HG03520 (cell line): Measurements from ENCODE around the gene SLC26A1.

Experiments
- ATAC-seq: cut with Tn5 transposase; IDR thresholded peaks from one replicate; pipeline ENCODE4 v1.9.1; 2021; ENCODE audit warnings: mild to moderate bottlenecking, moderate library complexity; ENCODE audit not compliant: unreplicated experiment

The SLC26A1 gene

DNA sequence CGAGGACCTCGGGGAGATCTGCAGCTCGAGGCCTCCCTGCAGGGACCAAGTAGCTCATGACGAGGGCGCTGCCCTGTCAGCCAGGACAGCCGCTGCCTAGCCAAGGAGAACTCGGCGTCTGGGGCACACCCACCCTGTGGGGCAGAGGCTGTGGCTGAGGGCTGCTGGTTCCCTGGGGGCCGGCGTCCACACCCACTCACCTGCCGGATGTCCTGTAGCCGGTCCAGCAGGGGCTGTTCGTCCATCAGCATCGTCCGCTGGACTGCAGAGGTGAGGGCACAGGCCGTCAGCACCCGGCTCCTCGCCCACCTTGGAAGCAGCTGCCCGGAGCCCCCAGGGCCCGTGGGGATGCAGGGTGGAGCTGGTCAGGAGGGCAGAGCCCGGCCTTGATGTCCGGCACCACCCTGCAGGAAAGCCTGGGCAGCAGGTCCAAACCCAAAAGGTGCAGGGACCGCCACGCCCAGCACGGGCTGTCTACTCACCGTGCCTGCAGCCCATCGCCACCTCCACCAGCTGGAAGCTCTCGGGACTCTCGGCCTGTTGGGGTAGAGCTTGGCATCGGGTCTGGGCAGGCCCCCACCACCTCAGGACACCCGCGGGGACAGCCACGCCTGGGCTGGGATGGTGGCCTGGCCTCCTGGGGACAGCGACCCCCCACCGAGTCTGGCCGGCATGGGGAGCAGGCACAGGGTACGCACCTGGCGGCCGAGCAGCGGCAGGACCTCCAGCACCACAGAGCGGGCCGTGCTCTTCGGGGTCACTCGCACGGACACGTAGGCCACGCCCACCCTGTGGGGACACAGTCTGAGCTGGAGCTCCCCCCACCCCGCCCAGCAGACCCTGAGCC, 26.7 kb downstream of the SLC26A1 start:
- ATAC-seq = no peak

DNA sequence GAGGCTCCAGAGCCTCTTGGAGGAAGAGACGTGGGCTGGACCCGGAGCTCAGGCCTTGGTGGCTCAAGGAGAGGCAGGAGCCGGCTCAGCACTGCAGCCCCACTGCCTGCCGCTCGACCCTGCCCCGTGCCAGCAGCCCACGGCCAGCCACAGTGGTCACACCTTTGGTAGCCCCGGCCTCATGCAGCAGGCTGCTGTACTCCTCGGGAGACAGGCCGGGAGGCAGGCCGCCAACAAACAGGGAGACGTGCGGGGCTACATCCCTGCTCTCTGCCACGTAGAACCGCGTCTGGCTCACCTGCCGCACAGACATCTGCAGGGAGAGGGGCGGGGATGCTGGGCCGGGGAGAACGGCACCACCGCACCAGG, 27.5 kb downstream of the SLC26A1 start:
- ATAC-seq = no peak

DNA sequence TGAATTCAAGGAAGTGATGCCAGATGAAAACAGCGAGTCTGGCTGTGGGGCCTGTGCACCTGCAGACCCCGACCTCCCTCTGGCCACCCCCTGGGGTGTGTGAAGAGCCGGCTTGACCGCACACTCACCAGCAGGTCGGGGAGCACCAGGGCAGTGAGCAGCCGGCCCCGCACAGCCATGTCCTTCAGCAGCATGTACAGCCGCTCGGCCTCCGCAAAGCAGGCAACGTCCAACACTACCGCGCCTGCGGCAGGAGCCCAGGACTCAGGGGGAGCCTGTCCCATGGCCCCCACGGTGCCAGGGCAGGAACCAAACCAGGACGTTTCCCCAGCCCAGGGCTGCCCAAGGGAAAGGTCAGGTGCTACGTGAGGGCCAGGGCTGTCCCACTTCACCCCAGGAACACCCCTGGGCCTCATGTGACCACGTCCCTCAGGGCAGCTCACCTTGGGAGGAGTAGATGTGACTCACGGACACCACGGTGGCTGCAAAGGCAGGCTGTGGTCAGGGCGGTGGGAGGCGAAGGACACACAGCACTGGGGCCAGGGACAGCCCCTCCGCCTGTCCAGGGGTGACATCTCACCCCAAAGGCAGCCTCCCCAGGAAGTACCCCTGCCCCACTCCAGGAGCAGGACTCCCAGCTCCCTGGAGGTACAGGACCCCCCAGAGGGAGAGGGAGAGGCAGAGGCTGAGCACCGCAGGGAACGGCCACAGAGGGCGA, 28.0 kb downstream of the SLC26A1 start:
- ATAC-seq = no peak

DNA sequence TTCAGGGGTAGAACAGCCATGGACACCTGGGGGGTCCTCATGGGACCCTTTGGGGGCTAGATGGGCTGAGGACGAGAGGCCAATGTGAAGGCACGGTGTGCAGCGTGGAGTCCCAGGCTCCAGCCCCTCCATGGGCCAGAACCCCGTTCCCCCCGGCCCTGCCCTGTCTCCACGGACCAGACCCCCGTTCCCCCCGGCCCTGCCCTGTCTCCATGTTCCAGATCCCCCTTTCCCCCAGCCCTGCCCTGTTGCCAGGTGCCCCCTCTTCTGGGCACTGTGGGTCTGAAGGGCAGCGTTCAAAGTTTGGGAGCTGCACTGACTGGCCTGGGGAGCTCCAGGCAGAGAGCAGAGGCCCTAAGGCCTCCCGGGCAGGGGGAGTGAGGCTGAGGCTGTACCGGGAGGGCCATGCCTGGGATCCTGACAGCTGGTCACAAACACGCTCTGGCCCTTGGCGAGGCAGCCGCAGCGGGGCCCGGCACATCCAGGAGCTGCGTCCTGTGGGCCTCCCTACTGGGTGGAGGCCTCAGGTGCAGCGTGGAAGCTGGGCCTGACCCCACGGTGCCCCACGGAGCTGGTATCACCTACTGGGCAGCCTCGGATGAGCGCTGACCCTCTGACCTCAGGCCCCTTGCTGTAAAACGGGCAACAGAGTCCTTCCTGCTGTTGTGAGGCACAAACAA, 28.7 kb downstream of the SLC26A1 start:
- ATAC-seq = no peak

DNA sequence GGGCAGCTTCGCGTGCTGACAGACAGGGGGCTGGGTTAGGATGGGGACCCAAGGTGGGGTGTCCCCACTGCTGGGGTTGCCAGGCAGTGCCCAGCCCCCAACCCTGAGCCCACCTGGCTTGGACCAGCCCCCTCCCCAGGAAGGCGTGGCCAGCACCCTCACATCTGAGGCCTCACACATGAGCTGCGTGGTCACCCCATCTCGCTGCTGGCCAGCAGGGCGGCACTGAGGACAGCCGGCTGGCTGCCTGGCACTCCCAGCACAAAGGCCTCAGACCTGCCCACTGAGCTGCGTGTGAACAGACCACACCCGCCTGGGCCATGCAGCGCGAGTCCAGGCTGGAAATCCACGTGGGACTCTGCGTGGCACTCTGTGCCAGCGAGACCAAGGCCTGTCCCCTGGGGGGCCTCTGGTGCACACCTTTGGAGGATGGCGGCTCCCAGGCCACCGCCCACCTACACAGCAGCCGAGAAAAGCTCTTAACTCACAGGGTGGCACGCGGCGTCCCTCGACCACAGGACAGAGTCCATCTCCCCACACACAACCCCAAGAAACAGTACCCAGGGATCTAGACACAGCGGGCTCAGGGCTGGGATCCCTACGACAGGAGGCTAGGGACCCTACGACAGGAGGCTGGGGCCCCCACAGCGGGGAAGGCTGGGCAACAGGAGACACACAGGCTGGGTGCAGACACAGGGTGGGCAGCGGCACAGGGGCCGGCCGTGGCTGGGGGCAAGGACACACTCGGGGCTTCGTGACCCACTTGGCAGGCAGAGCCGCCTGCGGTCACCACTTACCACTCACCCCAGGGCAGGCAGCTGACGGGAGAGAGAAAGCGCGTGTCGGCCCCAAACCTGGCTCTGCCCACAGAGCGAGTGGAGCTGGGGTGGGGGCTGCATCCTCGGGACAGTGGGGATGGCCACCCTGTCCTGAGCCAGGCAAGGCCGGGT, 29.7 kb downstream of the SLC26A1 start:
- no peak for ATAC-seq

DNA sequence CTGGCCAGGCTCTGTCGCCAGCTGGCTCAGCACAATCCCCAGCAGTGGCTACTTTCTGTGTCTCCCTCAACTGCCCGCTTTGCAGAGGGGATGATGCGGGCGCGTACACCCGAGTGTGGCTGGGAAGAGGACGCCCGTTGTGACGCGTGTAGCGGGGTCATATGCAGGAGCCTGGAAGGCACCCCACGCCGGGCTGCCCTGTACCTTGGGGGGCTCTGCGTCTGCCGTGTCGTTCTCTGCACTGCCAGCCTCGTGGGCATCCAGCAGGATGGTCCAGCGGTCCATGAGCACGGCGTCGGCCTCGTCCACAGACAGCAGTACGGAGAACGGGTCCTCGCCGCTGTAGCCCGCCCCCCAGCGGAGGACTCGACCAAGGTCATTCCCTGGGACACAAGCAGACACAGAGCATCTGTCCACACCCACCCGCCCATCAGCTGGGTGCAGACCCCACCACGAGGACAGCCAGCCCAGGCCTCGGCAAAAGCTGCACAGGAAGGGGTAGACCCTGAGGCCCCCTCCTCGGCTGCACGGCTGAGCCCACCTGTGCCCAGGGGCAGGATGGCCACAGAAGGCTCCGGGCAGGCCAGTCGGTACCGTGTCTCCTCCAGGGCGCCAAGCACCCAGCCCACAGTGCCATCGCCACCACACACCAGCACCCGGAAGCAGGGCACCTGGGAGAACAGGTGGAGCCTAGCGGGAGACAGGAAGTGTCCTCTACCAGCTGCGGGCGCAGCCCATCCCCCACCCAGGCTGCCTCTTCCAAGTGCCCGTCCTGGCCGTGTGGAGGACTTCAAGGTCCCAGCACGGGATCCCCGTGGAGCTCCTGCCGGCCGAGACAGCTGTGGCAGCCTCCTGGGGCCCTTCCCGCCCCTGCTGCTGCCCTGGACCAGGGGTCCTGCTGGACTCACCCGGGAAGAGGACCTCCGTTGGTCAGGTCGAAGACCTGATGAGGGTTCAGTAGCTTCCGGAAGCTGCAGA, 30.7 kb downstream of the SLC26A1 start:
- no peak for ATAC-seq

DNA sequence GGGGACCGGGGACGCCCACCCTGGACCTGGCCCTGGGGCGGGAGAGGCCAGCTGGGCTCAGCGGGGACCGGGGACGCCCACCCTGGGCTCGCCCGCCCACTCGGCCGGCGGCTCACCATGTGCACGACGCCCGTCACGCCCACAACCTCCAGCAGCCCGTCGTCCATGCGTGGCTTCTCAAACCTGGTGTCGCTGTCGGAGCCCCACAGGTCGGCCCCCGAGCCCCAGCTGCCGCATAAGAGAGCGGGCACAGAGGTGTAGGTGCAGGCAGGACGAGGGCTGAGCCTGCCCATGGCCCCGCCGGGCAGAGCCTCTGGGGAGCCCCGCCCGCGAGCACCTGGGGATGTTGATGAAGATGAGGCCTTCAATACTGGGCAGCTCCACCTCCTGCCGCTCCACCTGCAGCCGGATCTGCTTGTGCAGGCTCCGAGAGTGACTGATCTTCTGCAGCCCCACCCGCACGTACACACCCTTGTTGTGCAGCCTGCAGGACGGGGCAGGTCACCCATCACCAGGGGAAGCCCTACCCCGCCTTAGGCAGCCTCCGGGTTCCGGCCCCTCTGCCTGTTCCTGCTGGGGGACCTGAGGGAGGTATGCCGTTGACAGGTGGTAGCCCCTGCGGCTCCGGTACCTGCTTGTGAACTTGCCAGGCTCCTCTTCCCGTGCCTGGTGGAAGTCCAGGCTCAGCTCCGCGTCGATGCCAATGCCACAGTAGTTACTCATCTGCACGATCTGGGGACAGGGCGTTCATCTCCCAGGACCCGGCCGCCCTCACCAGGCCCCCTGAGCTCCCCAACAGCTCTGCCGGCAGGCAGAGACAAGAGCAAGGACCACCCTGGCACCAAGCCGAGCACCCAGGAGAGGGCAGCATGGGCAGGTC, 31.6 kb downstream of the SLC26A1 start:
- ATAC-seq = no peak

DNA sequence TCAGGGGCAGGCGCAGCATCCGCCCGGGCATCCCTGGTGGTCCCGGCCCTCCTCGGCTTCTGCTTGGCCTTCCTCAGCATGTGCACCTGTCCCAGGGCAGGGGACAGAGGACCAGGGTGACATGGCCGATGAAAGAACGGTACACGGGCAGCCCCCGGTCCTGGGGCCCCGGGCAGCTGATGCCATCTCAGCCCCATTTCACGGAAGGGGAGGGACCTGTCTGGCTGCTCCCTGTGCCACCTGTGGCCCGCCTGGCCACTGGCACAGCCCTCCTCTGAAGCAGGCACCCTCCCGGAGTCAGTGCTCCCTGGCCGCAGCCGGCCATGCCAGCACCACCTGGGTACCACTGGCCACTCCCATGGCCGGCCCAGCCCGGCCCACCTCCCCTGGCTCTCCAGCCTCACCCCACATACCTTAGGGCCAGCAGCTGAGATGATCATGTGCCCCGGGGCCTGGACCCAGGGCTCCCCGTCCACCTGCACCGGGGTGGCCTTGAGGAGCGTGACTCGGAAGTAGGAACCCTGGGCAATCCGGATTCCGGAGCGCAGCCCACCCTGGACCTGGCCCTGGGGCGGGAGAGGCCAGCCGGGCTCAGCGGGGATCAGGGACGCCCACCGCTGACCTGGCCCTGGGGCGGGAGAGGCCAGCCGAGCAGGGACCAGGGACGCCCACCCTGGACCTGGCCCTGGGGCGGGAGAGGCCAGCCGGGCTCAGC, 32.4 kb downstream of the SLC26A1 start:
- no peak for ATAC-seq

DNA sequence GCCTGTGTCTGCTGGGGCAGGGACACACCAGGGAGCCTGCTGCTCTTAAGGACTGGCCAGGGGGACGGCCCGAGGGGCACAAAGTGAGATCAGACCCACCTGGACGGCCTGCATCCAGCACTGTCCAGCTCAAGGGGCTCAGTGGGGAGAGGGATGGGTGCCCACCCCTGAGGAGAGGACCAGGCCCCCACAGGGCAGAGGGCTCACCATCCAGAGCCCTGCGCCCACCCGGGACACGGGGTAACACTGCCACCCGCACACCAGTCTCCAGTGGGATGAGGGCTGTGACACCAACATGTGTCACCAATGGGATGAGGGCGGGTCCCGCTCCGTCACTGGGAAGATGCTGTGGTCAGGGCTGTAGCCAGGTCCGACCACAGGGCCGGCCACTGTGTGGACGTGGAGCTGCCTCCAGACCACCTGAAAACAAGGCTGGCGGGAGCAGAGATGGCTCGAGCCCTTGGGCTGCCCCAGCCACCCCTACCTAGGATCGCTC, 33.0 kb downstream of the SLC26A1 start:
- no peak for ATAC-seq

DNA sequence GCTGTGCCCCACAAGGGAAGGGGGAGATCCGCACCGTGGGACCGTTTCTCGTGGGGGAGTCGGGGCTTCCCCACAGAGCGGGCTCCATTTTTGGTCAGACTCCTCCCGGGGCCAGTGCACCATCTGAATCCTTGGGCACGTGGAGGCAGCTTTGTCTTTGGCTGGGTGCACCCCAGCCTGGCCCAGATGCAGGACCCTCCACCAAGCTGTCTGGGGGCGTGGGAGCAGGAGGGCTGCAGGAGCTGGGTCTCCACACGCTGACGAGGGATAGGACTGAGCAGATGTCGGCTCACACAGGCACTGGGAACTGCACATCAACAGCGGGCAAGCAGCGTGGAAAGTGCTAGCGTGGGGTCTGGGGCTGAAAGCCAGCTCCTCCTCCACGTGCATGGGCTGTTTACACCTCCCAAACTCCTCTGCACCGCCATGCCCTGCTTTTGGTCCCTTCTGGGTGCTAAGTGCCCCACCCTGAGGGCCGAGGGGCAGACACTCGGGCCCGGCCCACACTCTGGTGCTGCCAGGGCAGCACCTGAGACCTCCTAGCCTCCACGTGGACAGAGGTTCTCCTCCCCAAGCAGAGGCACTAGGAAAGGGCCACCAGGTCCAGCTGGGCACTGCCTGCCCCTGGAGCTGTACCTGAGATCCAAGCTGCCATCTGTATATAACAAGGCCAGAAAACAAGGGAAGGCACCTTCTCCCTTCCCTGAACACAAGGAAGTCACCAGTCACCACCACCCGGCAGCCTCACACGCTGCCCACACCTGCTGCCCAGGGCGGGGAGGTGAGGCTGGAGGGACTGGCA, 33.7 kb downstream of the SLC26A1 start:
- no peak for ATAC-seq

DNA sequence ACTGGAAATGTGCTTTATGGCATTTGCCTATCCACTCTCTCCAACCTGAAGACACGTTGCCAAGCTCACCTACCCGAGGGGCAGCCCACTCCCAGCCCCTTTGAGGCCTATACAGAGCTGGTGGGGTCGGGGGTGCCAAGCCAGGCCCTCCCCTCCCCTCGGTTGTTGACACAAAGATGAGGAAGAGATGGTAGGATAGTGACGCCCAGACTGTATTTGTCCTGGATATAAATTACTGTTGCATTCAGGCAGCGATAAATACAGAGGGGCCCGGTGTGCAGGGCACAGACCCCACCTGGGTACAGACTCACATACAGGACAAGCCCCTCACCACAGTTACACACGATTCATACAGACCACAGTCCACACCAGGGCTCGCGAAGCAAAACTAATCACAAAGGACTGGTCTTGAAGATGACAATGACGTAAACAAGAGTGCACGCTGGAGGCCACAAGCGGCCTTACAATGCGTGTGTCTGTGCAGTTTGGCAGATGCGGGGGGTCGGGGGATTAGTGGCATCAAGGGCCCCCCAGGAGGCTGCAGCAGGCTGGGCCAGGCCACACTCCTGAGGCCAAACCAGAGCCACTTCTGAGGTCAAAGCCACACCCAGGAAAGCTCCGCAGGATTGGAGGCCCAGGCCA, 34.4 kb downstream of the SLC26A1 start:
- ATAC-seq = no peak

DNA sequence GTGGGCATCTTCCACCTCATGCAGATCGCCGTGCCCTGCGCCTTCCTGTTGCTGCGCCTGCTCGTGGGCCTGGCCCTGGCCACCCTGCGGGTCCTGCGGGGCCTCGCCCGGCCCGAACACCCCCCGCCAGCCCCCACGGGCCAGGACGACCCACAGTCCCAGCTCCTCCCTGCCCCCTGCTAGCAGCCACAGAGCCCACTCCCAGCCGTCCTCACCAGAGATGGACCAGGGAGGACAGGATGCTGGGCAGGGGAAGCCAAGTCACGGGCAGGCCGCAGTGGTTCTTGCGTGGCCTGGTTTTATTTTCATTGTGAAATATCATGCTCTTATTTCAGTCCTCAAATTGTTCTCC, 34.9 kb downstream of the SLC26A1 start:
- no peak for ATAC-seq

DNA sequence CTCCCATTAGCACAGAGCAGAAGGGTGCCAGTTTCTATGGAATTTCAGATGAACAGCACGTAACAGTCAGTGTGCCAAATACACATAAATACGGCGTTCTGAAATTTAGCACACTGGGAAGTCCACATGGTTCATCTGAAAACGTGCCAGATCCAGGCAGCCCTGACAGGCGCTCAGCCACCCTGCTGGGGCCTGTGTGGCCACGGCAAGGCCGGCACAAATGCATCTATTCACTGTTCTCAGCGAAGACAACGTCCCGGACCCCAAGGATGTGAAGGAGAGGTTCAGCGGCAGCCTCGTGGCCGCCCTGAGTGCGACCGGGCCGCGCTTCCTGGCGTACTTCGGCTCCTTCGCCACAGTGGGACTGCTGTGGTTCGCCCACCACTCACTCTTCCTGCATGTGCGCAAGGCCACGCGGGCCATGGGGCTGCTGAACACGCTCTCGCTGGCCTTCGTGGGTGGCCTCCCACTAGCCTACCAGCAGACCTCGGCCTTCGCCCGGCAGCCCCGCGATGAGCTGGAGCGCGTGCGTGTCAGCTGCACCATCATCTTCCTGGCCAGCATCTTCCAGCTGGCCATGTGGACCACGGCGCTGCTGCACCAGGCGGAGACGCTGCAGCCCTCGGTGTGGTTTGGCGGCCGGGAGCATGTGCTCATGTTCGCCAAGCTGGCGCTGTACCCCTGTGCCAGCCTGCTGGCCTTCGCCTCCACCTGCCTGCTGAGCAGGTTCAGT, 35.5 kb downstream of the SLC26A1 start:
- no peak for ATAC-seq

DNA sequence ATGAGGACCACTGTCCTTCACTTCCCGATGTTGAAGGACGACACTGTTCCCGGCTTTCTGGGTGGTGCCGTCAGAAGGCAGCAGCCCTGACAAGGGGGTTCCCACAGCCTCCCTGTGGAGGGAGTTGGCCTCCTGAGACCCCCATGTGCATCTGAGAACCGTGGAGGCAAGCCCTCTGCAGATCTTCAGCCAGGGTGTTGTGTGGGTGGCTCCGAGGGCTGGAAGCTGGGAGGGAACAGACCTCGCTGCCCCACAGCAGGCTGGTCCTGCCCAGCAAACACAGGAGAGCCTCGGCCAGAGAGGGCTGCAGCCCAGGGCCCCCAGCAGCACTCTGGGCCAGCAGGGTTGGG, 36.0 kb downstream of the SLC26A1 start:
- ATAC-seq = no peak

DNA sequence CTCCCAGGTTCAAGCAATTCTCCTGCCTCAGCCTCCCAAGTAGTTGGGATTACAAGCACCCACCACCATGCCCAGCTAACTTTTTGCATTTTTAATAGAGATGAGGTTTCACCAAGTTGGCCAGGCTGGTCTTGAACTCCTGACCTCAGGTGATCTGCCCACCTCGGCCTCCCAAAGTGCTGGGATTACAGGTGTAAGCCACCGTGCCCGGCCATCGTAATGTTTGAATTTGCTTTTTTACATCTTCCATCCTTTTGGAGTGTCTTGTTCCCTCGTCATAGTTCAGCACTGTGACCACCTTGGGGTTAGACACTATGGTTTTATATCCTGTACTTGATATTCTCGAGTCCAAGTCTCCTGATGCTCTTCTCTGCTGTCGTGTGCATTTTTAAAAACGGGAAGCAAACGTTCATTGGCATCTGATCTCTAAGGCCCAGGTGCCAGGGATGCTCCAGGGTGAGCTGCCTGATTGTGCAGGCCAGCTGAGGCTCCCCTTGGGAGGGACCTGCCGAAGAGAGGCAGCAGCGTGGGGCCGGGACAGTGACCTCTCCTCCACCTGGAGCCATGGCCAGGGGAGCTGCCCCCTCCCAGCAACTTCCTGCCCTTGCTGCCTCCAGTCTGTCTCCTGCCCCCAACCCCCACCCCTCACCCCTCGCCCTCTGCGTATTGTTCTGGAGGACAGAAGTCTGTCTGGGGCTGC, 36.5 kb downstream of the SLC26A1 start:
- no peak for ATAC-seq
